Hindlimb muscle (tissue), 1 donor: ENCODE data around the gene RASGRF2. TPM values are rescaled to one million over a fixed set of nuclear protein-coding genes. Genes with fewer than 3 reads are reported as not detected.

ENCODE experiments used
- DNase-seq: peaks from one replicate; pipeline ENCODE4 v3.0.0-alpha.2; 2013
- polyA plus RNA-seq: library from polyadenylated mRNA; unstranded; fragments of 120-200 nt; gene quantifications from one replicate; pipeline ENCODE4 v1.2.1, GENCODE V29; 2013; ENCODE audit not compliant: insufficient read length

Gene RASGRF2
- polyA plus RNA-seq, 1 donor: 1.1 TPM

DNA sequence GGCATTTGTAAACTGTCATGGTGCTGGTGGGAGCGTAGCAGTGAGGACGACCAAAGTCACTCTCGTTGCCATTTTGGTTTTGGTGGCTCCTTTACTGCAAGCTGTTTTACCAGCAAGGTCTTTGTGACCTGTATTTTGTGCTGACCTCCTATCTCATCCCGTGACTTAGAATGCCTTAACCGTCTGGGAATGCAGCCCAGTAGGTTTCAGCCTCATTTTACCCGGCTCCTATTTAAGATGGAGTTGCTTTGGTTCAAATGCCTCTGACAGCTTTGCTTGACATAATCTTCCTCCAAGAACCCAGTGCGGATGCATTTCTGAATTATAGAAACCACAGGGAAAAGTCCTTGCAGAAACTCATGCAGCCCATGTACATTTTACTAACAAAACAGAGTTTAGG, 3.9 kb upstream of the RASGRF2 start:
- no peak for DNase-seq

DNA sequence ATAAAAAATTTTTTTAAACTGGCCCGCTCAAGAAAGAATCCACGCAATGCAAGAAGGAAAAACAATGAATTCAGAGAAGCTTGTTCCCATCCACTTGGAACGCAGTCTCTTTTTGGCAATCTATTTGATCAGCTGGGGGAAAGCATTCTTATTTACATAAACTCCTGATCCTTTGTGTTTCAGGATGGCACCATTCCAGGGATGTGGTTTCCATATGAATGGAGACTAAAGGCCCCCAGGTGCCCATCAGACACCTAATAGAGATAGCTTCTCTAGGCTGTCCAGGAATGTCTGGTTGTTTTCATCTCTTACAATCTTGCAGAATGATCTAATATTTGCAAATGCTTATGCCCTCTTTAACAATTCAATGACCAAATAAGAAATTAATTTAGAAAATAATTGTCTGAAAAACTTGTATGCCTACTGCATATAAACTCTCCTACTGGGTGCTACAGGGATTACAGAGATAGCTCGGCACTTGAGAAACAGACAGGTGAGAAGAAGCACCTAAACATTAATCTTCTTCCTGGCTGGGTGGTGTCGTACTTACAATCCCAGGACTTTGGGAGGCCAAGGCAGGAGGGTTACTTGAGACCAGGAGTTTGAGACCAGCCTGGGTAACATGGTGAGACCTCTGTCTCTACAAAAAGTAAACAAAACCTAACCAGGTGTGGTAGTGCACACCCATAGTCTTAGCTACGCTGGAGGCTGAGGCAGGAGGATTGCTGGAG, 3.0 kb upstream of the RASGRF2 start:
- DNase-seq: no peak

DNA sequence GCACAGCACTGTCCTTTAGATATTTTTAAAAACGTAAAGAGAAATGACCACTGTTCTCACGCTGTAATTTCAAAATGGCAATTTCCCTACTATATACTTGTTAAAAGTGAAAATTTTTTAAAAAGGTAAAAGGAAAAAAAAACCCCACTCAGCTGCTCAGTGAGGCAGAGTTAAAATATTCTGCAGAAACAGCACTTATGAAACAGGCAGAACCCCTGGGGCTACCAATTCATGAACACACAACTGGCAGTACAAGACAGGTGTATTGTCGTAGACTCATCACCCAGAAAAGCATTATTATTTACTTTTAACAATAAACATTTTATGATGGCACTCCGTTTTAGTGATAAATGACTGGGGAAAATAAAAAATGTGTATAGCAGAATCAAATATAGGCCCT, 1.5 kb upstream of the RASGRF2 start:
- DNase-seq: no peak

DNA sequence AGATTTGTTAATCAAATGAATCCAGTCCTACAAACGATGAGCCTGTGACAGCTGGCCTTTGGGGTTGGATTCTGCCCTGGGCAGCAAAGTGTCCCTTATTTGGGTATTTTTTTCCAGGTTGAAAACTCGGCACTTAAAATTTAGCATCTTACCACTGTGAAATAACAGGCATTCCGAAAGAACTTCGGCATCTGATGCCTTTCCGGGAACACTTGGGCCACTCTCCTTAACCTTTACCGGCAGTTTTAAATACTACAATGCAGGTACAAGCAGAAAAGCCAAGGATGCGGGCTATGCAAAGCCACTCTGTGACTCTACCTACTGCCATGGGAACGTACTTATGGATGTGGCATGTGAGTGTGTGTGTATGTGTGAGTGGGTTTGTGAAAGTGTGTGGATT, 1.0 kb upstream of the RASGRF2 start:
- DNase-seq: no peak

DNA sequence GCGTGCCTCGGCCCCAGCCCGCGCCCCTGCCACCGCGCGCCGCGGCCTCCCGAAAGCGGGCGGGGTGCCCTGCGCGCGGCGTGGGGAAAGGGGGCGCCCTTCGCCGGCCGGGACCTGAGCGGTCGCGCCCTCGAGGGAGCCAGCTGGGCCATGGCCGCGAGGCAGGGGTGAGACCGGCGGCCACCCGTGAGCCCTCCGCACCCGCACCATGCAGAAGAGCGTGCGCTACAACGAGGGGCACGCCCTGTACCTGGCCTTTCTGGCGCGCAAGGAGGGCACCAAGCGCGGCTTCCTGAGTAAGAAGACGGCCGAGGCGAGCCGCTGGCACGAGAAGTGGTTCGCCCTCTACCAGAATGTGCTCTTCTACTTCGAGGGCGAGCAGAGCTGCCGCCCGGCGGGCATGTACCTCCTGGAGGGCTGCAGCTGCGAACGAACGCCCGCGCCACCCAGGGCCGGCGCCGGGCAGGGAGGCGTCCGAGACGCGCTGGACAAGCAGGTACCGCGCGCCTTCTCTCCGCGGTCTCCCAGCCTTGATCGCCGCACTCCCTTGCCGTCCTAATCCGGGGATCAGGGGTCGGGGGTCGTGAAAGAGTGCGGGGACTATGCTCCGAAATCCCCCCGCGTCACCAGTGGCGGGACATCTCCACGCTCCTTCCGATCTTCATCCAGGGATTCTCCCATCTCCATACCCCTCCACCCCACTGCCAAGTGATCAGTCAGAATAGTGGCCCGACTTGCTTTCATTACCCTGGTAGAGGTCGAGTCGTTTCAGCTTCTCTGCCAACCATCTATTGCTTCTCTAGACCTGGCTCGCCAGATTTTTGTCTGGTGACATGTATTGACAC, 590 bp downstream of the RASGRF2 start:
- no peak for DNase-seq

DNA sequence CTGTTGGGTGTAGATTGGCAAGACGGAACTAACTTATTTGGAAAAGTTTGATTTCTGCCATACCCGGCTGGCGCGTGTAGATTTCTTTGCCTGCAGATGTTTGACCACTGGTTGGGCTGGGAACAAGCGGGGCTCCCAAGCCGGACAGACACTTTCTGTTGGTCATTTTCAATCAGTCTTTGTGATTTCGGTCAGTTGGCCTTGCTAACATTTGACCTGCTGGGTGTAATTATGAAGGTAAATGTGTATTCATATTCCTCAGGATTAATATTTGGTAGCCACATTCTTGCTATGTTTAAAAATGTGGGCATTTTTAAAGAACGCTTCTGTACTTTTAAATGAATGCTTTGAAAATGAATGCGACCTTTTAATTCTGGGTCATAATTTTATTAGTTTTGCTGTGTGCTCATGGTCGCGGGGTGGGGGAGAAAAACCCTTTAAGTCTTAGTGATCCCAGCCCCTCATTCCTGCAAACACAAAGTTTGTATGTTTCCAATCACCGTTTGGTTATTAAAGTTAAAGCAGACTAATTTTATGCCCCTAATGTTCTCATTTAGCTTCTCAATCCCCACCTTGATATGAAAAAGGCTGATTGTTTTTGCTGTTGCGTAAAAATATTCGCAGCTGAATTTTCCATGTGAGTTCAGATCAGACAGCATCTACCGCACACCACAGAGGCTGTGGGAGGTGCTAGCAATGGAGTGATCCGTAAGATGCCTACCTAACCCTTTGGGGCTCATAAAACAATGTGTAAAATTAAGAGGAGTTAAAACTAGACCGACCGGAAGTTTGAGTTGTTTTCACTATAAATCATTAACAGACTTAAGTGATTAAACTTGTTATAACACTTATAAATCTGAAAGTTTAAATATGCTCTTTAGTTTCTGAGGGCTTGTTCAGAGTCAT, 1.5 kb downstream of the RASGRF2 start:
- no peak for DNase-seq

DNA sequence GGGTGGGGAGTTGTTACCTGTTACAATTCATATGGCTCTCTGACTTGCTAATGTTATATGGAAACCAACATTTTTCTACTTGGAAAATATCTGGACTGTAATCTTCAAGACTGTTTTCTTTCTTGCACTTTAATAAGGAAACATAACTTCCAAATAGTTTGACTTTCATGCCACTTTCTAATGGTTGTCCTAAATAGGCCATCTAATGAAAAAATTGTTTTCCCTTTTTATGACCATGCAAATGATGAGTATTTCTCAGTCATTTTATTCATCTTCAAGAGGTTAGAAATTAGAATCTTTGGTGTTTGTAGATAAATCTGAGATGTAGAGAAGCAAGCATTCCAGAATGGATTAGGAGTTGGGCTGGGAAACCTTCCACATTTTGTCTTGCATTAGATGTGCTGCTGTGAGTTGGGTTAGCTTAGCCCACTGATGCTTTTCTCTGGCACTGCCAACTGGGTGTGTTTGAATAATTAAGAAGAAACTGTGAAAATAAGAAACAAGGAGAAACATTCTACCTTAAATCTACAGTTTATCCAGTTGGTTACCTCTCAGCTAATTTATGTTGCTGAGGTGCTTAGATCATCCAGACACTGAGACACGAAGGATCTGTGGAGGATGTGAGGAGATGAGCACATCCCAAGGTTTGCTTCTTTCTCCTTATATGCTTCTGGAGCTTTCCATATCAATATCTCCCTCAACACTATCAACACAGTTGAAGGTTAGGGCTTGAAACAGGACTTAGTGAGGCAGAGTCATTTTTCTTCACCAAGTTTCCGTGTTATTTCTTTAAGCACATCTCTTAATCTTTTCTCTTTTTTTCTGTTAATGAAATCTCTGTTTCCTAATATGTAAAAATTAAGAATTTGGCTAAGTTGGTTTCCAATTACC, 2.7 kb downstream of the RASGRF2 start:
- DNase-seq: no peak

DNA sequence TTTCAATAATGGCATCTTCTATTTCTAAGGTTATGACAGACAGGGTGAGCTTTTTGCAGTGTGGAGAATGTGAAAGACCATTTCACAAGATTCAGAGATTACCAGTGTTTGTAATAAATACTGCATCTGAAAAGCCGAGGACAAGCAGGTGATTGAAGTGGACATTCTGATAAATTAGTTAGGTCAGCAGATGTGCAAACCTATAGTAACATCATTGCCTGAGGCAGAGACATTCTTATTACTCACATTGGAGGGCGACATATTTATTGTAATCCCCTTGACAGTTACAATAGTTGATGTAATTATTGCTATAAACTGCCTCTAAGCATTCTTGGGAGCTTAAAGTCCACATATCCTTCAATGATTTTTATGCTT, 3.3 kb downstream of the RASGRF2 start:
- no peak for DNase-seq

DNA sequence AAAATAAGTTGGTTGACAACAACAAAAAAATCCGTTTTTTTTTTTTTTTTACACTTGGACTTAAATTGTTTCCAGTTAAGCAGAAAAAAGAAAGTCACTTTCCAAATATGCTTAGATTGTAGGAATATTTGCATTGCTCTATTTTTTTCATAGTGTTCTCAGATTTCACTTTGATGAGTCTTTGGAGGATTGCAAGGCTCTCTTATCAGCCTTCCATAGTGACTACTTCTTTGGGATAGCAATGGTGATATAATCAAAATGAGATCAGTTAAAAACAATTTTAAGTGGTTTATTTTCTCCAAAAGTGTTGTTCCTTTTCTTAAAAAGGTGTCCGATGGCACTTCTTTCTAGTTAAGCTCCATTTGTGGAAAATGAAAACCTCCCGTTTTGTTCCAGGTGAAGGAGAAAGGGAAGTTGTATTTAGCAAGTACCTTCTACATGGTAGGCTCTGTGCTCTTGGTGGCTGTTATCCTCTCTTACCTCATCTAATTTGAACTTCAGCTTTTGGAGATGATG, 3.9 kb downstream of the RASGRF2 start:
- DNase-seq: no peak

DNA sequence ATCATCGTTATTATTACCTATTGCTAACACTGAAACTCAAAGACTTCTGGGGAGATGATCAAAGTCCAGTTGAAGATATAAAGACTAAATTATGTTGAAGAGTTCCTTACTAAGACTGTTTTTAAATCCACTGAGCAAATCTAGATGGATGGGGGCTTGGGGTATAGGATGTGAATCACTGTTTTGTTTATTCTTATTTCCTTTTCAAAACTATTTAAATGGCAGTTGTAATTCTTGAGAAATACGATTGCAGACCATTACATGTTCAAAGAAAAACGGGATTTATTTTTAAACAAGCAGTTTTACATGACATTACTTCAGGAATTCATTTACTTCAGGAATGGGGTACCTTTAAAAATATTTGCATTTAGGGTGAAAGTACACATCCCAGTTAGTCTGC, 4.3 kb downstream of the RASGRF2 start:
- no peak for DNase-seq

DNA sequence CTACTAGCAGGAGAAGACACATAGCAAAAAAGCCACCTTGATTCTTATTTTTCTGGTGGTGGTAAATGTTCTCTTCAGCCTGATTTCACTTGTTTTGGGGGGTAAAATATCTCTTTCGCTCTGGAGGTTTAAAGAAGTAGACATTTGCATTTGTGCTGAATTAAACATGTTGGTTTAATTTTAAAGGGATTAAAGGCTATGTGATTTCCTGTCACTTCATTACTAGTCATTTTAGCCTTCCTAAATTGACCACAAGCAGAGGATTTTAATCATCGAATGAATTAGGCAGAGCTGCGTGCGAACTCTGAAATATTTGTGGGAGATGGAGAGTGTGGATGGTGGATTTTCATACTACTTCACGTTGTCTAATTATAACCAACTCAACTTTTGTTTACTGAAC, 4.8 kb downstream of the RASGRF2 start:
- no peak for DNase-seq

DNA sequence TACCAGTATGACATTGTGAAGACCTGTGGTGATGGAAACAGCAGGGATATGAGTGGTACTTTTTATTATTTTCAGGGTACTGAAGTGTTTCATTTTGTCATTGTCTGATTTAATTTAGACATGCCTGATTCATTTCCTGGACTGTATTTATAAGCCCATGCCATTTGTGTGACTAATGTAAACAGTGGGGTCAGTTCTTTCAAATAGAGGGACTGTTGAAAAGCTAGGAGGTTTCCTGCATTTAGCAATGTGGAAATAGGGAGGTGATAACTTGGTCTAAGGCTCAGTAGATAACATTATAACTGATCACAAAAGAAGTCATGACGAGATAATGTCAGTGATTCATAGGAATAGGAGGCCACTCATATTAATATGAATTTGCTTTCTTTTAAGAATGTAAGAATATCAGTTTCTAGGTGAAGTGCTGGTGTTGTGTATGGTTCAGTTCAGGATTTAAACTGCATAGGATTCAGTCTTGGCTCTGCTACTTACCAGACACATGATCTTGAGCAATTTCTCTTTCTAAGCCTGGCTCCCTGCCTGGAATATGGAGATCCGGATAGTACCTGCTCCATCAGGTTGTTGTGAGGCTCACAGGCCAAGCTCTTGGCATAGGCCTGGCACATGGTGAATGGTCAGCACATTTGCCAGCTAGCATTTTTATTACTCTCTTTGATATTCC, 7.5 kb downstream of the RASGRF2 start:
- DNase-seq: peak; percentile 45

DNA sequence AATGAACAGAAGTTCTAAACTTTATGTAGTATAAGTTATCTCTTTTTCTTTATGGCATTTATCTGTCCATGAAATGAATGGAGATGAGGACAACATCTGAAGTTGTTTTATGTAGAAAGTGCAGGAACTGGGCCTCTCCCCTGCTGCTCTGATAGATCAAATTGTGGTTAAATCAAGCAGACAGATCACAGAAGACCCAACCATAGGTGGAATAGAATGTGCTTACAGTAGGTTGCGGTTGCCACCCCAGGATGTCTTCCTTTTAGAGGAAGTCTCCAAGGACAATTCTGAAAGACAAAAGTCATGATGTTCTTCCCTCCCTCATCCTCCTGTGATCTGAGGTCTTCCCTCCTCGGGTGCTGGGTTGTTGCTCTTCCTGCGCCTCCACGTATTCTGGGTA, 12.9 kb downstream of the RASGRF2 start:
- DNase-seq: no peak

DNA sequence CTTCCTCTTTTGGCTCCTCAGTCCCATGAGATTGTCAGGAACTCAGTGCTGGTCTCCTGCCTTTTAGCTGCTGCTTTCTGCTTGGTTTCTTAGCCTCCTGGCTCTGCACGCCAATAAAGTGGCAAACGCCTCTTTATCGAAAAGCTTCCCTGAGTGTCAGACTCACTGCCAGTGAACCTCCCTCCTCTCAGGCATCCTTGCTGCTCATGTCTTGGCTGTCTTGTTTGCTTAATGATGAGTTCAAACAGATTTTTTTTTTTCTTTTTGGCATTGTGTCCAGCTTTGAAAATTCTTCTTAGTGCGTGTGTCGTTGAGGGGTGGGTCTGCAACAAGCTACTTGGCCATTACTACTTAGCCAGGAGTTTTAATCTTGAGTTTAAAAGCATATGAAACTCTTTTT, 14.9 kb downstream of the RASGRF2 start:
- DNase-seq: no peak

DNA sequence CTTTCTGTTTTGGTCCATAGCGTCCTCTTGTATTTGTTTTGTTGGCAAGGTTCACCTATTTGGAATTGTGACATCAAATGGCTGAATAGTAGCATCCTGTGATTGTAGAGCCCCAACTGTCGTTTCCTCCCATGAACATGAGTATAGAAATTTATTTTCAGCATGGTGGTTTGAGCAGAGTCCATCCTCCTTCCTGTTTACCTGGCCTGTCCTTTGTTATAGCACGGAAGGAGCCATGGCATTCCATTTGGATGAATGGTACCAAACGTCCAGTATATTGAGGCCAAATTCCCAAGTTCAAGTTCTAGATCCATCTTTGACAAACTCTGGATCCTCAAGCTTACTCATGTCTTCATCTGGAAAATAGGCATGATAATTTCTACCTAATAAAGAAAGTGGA, 16.8 kb downstream of the RASGRF2 start:
- DNase-seq: no peak

DNA sequence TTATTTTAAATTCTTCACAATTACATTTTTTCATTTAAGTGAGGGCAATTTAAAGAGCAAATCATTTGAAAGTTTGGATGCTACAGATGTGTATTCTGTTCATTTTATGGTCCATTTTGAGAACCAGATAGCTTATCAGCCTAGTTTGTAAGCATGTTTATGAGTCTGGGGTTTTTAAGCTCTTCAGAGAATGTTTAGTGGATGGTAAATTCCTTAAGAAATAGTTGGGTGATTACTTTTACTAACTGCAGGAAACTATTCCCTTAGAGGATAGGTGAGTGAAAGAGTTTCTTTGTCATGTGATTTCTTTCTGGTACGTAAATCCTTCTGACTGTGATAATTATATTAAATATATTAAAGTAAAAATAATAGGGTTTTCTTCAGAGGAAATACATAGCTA, 17.6 kb downstream of the RASGRF2 start:
- DNase-seq: no peak

DNA sequence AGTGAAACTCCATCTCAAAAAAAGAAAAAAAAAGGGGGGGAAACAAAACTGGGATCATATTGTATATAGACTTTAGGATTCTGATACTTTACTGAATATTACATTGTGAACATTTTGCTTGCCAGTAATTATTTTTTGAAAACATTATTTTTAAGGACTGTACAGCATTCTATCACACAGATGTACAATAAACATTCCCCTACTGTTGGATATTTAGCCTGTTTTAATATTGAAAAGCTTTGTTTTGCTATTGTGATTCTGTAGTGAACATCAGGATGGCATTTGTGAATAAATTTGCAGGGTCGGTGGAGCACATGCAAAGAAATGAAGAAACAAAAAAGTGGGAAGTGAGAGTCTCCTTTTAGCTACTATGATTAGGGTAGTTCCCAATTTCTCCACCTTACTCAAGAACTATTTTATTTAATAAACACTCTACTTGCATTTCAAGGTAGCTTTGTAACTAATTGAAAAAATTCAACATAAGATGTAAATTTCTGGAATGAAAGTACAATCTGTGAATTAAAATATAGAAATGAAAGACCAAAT, 18.7 kb downstream of the RASGRF2 start:
- no peak for DNase-seq

DNA sequence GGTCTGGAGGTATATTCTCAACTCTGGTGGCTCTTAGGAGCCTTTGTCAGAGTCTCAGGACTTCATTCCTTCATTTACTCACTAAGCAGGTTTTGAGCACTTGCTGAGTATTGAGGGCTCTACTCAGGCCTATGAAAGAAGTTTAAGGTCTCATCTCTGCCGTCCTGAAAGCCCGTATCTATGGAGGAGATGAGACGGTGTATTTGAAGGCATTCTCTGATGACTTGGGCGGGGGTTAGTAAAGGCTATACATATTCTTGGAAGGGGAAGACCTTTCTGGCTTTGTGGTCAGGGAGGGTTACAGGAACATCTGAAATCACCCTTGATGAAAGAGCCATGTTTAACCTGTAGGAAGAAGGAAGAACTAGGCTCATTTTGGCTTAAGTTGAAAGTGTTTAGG, 21.9 kb downstream of the RASGRF2 start:
- DNase-seq: no peak

DNA sequence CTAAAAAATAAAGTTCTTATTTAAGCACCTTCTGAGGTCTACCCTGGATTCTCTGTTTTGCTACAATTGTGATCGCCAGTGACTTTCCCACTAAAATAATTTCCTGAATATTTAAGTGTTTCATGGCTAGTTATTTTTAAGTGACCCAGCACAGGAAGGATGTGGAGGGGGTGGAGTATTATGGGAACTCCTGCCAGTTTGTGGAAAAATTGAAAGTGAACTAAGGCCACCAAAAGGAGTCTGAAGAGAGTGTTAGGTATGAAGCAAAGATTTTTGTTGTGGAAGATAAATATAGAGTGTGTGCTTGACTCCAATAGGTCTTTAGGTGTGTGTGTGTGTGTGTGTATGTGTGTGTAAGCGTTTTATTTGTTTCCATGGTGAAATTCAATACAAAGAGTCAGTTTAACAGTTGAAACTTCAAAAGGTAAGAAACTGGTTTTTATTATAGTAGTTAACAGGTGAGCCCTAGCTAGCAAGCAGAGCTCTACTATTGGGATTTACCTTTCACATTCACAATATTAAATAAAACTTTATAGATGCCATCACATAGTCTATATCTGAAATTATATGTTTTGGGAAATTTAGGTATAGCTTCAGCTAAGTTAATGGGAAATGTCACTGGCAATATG, 25.6 kb downstream of the RASGRF2 start:
- DNase-seq: no peak

DNA sequence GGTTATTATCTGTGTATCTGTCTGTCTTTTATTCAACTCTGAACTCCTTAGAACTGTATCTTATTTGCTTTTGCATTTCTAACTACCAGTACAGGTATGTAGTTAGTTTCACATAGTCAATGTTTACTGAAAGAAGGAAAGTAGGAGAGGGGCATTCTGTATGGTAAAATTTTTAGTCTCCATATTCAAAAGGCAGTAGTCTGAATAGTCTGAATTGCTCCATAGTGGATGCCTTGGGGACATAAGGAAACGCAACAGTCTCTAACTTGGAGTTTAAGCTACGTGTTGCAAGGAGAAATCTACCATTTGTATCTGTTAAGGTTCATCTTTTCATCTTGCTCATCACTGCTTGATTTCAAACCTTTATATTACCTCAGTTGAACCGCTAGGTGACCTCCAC, 26.2 kb downstream of the RASGRF2 start:
- DNase-seq: no peak
